Measurements from ENCODE around the gene HERC2. TPM values are rescaled to one million over a fixed set of nuclear protein-coding genes. Genes with fewer than 3 reads are reported as not detected.

HERC2 gene
- total and polyA plus RNA-seq, 9 of the 15 experiments (the other 6 are each of a cell fraction or from before 2014, with no cell fraction given), result 10.6 to 84.0 (median 42.6) TPM

GRCh38 chr15:28252831-28253230 is 69.1 kb downstream of the HERC2 start:
- Histone ChIP-seq H3K4me1 (replicated peaks in 1 of 2; ENCODE audit: control insufficient read depth in 2 of 2, insufficient read depth in 2 of 2, low read length in 2 of 2) (no peaks in the 10 kb centered on the region), H3K27ac (ENCODE audit: extremely low read depth, low read depth, low read length) (no peak overlapping the region), H3K4me3 (no peak overlapping the region), H3K9me3 (replicated peaks; ENCODE audit: control insufficient read depth, insufficient read depth, low read depth, low read length) (no peaks in the 10 kb centered on the region; the same call in 1 of the 2 replicates), H3K9me1 (ENCODE audit: control insufficient read depth, insufficient read depth, low read length) (no peaks in the 10 kb centered on the region), H3K36me3 (ENCODE audit: control insufficient read depth, insufficient read depth, low read length) (peaks cover 78% of the 10 kb centered on the region; the same call in 2 of the 3 replicates), H3K9ac (ENCODE audit: insufficient read depth in 1 of 2, low read depth in 2 of 2, low read length in 2 of 2) (no peak overlapping the region), H3K27me3 (ENCODE audit: control insufficient read depth in 2 of 2, insufficient read depth in 2 of 2, low read length in 2 of 2) (no peaks in the 10 kb centered on the region), H4K20me1 (replicated peaks; ENCODE audit: control insufficient read depth, insufficient read depth, low read length) (no peaks in the 10 kb centered on the region), H3K79me2 (ENCODE audit: control insufficient read depth, insufficient read depth, low read length) (peaks cover 7% of the 10 kb centered on the region; the same call in 2 of the 3 replicates), H3K4me2 (ENCODE audit: insufficient read depth, low read length) (no peak overlapping the region), H2AFZ (ENCODE audit: low read depth, low read length) (no peak overlapping the region)
- 93% methylated on average over 5 of the region's 6 CpGs for WGBS (ENCODE audit: insufficient coverage, low coverage, missing lambda C conversion rate)
- ChIA-PET POLR2A (no interaction called here), CTCF (ENCODE audit: low intra/inter-chr PET ratio) (no interaction called here)
- FAIRE-seq, result no peak
- intact Hi-C loops (cut with micrococcal nuclease) (no loop called here), in situ Hi-C loops (cut with MboI) (no loop called here)
- no peak for TF ChIP-seq ADNP (tag; IDR thresholded peaks at IDR 0.05)
- TF ChIP-seq SIN3A (IDR thresholded peaks at IDR 0.05; ENCODE audit: borderline replicate concordance in 2 of 2, control insufficient read depth in 1 of 2, low read depth in 2 of 2, low read length in 2 of 2), result no peak
- no peak for TF ChIP-seq ZNF830 (CRISPR knock-in tag; IDR thresholded peaks at IDR 0.05)
- no peak for TF ChIP-seq BACH1 (tag; IDR thresholded peaks at IDR 0.05)
- no peak for TF ChIP-seq ELK1 (CRISPR knock-in tag; IDR thresholded peaks at IDR 0.05)
- no peak for TF ChIP-seq NCOA6 (IDR thresholded peaks at IDR 0.05)
- TF ChIP-seq, protein P1, sequence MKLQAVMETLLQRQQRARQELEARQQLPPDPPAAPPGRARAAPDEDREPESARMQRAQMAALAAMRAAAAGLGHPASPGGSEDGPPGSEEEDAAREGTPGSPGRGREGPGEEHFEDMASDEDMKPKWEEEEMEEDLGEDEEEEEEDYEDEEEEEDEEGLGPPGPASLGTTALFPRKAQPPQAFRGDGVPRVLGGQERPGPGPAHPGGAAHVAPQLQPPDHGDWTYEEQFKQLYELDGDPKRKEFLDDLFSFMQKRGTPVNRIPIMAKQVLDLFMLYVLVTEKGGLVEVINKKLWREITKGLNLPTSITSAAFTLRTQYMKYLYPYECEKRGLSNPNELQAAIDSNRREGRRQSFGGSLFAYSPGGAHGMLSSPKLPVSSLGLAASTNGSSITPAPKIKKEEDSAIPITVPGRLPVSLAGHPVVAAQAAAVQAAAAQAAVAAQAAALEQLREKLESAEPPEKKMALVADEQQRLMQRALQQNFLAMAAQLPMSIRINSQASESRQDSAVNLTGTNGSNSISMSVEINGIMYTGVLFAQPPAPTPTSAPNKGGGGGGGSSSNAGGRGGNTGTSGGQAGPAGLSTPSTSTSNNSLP (IDR thresholded peaks at IDR 0.05; ENCODE audit: borderline replicate concordance, low read depth, low read length), result no peak
- TF ChIP-seq, protein P2, sequence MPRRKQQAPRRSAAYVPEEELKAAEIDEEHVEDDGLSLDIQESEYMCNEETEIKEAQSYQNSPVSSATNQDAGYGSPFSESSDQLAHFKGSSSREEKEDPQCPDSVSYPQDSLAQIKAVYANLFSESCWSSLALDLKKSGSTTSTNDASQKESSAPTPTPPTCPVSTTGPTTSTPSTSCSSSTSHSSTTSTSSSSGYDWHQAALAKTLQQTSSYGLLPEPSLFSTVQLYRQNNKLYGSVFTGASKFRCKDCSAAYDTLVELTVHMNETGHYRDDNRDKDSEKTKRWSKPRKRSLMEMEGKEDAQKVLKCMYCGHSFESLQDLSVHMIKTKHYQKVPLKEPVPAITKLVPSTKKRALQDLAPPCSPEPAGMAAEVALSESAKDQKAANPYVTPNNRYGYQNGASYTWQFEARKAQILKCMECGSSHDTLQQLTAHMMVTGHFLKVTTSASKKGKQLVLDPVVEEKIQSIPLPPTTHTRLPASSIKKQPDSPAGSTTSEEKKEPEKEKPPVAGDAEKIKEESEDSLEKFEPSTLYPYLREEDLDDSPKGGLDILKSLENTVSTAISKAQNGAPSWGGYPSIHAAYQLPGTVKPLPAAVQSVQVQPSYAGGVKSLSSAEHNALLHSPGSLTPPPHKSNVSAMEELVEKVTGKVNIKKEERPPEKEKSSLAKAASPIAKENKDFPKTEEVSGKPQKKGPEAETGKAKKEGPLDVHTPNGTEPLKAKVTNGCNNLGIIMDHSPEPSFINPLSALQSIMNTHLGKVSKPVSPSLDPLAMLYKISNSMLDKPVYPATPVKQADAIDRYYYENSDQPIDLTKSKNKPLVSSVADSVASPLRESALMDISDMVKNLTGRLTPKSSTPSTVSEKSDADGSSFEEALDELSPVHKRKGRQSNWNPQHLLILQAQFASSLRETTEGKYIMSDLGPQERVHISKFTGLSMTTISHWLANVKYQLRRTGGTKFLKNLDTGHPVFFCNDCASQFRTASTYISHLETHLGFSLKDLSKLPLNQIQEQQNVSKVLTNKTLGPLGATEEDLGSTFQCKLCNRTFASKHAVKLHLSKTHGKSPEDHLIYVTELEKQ (CRISPR knock-in tag; IDR thresholded peaks at IDR 0.05), result no peak
- no peak for TF ChIP-seq ZC3H8 (IDR thresholded peaks at IDR 0.05)
- no peak for TF ChIP-seq NFATC3 (IDR thresholded peaks at IDR 0.05)
- no peak for TF ChIP-seq E2F3 (CRISPR knock-in tag; IDR thresholded peaks at IDR 0.05)
- BruUV-seq (replicated peaks), result no TSS peak
- DNase-seq (ENCODE audit: extremely low read depth in 1 of 4, low spot score in 3 of 4), result no peak
- no peak for ATAC-seq
